Breast epithelium (tissue), 3 donors: Measurements from ENCODE around the gene MTOR.

Experiments
- CTCF ChIP-seq, 3 donors: fragments of 450-650 bp; IDR thresholded peaks; one replicate each; pipeline ENCODE4 v1.5.1; 2016 to 2017; ENCODE audit warnings: antibody characterized with exemption in 3 of 3, mild to moderate bottlenecking in 3 of 3, moderate library complexity in 3 of 3
- POLR2A ChIP-seq: fragments of 450-650 bp; IDR thresholded peaks from one replicate; pipeline ENCODE4 v1.6.1; 2016; ENCODE audit warnings: antibody characterized with exemption, mild to moderate bottlenecking, moderate library complexity

- TF ChIP-seq POLR2A (no peak), CTCF (IDR thresholded peaks at IDR 0.05) (no peak)
Measured at GRCh38 chr1:11289064-11289463, 26.7 kb upstream of the MTOR start.
